Fibroblast of the aortic adventitia (primary cell): ENCODE data around the gene NME8. TPM values are rescaled to one million over a fixed set of nuclear protein-coding genes. Genes with fewer than 3 reads are reported as not detected.

Experiments
- DNase-seq: peaks from one replicate; pipeline ENCODE4 v3.0.0-alpha.2; 2010; ENCODE audit warnings: low read depth
- H3K4me3 ChIP-seq: 2 replicates; pipeline ENCODE4 v1.5.1; 2011; ENCODE audit warnings: low read depth, mild to moderate bottlenecking, control low read depth, low read length, moderate library complexity
- total RNA-seq: library from RNA; depleted of rRNA; stranded (reverse); fragments of >200 nt; gene quantifications from 2 replicates; pipeline ENCODE4 v1.2.3, GENCODE V29; 2012; ENCODE audit warnings: low replicate concordance
- TF ChIP-seq, protein P1 (sequence below): IDR thresholded peaks from 2 replicates; pipeline ENCODE4 v1.5.1; 2011; ENCODE audit warnings: mild to moderate bottlenecking, low read length, control low read depth, inconsistent platforms; ENCODE audit not compliant: insufficient read depth

The NME8 gene
- total RNA-seq, 1 donor: not detected

DNA sequence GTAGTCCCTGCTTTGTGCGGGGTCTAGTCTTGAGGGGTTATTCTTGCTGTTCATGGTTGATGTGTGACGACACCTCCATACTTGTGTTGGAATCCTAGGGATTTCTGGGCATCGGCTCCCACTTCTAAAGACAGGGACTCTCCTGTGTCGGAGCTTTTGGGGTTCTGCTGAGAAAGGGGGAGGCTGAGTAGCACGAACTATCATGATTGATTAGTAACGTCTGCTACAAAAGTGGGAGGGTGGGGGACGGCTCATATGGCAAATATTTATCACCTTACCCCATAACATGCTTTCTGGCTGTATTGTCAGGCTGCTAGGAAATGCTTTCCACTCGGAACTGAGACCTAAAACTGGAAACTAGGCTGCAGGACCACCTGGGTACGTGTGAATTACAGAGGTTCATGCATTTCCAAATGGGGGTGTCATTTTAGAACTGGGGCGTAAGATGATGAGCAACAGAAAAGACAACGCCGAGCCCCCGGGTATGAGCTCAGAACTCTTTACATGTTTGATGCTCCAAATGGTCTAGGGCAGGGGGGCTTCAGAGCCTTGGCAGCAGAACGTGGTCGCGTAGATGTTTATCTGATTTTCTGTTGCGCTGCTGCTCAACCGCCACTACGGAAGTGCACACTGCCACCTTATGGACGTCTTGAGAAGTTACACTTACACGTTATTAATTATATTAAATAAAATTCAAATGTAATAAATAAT lies 15.1 kb upstream of the NME8 start:
- peak overlapping the region; percentile 61 for H3K4me3 ChIP-seq
- TF ChIP-seq, protein P1, sequence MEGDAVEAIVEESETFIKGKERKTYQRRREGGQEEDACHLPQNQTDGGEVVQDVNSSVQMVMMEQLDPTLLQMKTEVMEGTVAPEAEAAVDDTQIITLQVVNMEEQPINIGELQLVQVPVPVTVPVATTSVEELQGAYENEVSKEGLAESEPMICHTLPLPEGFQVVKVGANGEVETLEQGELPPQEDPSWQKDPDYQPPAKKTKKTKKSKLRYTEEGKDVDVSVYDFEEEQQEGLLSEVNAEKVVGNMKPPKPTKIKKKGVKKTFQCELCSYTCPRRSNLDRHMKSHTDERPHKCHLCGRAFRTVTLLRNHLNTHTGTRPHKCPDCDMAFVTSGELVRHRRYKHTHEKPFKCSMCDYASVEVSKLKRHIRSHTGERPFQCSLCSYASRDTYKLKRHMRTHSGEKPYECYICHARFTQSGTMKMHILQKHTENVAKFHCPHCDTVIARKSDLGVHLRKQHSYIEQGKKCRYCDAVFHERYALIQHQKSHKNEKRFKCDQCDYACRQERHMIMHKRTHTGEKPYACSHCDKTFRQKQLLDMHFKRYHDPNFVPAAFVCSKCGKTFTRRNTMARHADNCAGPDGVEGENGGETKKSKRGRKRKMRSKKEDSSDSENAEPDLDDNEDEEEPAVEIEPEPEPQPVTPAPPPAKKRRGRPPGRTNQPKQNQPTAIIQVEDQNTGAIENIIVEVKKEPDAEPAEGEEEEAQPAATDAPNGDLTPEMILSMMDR: peak; percentile 65
- peak; percentile 70 for DNase-seq

DNA sequence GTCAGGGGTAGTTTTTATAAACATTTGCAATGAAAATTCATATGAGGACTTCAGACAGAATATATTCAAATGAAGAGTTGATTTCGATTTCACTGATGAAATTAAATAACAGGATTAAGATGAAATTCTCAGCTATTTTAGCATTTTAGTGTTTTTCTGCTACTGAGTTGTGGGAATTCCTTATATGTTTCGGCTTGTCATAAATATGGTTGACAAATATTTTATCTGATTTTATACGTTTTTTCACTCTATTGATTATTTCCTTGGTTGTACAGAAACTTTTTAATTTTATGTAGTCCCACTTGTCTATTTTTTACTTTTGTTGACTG lies 14.6 kb upstream of the NME8 start:
- H3K4me3 ChIP-seq: no peak overlapping the region
- TF ChIP-seq, protein P1: no peak
- DNase-seq: no peak

DNA sequence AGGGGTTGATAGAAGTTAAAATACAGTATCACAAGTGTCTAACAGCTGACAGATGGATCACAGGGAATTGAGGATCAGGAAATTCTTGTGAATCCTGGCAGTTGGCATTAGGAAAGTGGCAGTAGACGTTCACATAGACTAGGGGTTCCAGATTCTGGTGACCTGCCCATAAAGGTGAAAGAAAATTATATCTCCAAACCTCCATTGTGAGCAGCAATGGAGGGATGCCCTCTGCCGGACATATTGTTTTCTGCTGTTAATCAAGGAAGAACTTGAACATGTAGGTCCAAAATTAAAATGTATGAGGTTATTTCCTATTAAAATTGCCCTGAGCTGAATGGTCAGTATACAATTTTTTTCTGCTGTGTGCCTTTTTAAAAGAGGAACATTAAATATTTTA lies 5.1 kb downstream of the NME8 start:
- no peak overlapping the region for H3K4me3 ChIP-seq
- no peak for DNase-seq
- TF ChIP-seq, protein P1: peak; percentile 35

DNA sequence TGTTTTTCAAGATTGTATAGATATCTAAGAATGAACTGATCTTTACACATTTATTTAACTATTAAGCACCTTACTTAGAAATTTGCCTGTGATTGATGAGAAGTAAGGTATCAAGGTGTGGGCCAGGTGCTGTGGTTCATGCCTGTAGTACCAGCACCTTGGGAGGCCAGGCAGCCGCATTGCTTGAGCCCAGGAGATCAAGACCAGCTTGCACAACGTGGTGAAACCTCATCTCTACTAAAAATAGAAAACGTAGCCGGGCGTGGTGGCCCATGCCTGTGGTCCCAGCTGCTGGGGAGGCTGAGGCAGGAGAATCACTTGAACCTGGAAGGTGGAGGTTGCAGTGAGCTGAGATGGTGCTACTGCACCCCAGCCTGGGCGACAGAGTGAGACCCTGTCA lies 33.7 kb downstream of the NME8 start:
- DNase-seq: no peak
- TF ChIP-seq, protein P1: no peak
- no peak overlapping the region for H3K4me3 ChIP-seq

DNA sequence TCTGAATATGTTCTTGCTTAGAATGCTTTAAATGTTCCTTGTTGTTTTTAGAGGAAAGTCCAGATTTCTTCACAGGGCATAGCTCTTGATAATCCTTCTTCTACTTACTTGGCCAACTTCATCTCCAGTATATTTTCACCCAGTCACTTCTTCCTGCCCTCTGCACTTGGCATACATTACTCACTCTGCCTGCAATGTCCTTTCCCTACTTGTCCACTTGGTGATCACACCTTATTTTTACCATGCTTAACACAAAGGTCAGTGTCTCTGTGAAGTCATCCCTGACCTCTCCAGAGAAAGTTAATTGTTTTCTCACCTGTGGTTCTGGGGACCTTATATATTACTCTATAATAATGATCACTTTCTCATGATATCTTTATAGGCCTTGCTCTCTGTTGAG lies 45.0 kb downstream of the NME8 start:
- no peak overlapping the region for H3K4me3 ChIP-seq
- DNase-seq: no peak
- TF ChIP-seq, protein P1: no peak

DNA sequence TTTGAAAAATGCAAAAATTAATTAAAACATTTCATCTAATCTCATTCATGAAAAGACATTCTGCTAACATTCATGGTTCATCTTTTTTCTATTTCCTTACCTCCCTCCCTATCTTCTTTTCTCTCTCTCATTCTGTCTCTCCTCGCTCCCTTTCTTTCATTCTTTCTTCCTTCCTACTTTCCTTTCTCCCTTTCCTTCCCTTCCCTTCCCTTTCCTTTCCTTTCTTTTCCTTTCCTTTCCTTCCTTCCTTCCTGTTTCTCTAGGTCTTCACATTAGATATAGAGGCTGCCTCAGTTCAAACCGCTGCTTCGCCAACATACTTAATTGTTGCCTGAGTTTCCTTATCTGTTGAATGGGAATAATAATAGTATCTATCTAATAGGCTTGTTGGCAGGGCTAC lies 46.3 kb downstream of the NME8 start:
- no peak for DNase-seq
- TF ChIP-seq, protein P1: no peak
- no peak overlapping the region for H3K4me3 ChIP-seq

DNA sequence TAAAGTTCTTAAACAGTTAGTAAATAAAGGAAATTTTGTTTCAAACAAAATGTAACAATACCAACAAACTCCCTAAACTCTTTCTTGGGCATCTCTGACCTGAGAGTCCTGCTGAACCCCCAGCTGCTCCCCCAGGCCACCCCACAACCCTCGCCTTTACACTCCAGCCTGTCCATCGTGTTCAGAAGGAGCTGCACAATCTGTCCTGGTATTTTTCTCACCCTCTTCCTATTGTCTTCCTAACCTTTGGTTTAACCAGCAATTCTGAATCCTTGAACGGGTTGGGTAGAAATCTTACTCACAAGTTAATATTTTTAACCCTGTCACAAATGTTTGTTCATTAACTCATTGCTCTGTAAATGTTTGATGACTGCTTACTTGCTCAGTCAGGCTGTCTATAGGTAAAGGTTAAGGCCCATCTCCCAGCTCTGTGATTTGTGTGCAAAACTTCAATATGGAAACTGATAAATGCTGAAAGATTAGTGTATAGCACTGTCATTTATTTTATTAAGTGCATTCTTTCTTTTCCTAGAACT lies 51.4 kb downstream of the NME8 start:
- H3K4me3 ChIP-seq: no peak overlapping the region
- TF ChIP-seq, protein P1: no peak
- no peak for DNase-seq
